ENCODE data around the gene IL10RB.
"Not testable (repeated sequence)": the region's sequence is repeated elsewhere in the genome, so short reads cannot be mapped to it uniquely, and the experiment has no call there.

The IL10RB gene

DNA sequence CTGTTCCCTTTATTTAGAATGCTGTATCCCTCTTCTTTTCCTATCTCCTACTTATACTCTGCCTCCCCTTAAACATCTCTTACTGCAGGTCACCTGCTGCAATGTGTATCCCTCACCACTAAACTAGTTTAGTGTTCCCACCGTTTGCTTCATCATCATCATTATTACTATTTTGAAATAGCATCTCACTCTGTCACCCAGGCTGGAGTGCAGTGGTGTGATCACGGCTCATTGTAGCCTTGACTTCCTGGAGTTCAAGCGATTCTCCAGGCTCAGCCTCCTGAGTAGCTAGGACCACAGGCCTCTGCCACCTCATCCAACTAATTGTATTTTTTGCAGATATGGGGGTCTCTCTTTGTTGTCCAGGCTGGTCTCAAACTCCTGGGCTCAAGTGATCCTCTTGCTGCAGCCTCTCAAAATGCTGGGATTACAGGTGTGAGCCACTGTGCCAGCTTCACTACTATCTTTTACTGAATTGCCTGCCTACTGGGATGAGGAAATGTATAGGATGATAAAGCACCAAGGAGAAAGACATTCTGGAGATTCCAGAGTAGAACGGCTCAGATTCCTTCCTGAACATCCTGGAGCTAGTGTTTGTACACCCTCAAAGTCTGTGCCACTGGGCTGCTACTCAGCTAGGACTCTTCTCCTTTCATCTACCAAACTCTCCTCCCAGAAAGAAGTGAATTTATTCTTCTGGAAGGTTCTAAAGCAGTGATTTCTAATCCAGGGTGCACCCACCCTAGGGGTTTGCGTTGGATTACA, 50.0 kb downstream of the IL10RB start:
- Histone ChIP-seq H3K9me3 (ENCODE audit: insufficient read depth, low read length, severe bottlenecking) (no peaks in the 10 kb centered on the region), H3K4me3 (ENCODE audit: low read depth in 1 of 2, low read length in 2 of 2) (no peak overlapping the region), H2AFZ (ENCODE audit: low read depth, low read length) (no peak overlapping the region), H3K9ac (ENCODE audit: low read depth, low read length) (no peak overlapping the region), H3K79me2 (ENCODE audit: insufficient read depth, low read length) (no peaks in the 10 kb centered on the region), H3K4me2 (ENCODE audit: insufficient read depth, low read length) (no peak overlapping the region), H4K20me1 (ENCODE audit: insufficient read depth, low read length) (no peaks in the 10 kb centered on the region), H3K27me3 (ENCODE audit: insufficient read depth, low read length, poor library complexity) (no peaks in the 10 kb centered on the region), H3K27ac (ENCODE audit: low read length) (no peak overlapping the region), H3K36me3 (ENCODE audit: insufficient read depth, low read length) (no peaks in the 10 kb centered on the region), H3K4me1 (ENCODE audit: insufficient read depth, low read length) (no peaks in the 10 kb centered on the region)
- DNase-seq (no peak), ATAC-seq (ENCODE audit: insufficient read depth, low read depth) (no peak; the same call in 2 of the 3 replicates)
- no peak for TF ChIP-seq EZH2 (IDR thresholded peaks at IDR 0.05; ENCODE audit: borderline replicate concordance, low read depth, low read length, severe bottlenecking)
- TF ChIP-seq, protein P1, sequence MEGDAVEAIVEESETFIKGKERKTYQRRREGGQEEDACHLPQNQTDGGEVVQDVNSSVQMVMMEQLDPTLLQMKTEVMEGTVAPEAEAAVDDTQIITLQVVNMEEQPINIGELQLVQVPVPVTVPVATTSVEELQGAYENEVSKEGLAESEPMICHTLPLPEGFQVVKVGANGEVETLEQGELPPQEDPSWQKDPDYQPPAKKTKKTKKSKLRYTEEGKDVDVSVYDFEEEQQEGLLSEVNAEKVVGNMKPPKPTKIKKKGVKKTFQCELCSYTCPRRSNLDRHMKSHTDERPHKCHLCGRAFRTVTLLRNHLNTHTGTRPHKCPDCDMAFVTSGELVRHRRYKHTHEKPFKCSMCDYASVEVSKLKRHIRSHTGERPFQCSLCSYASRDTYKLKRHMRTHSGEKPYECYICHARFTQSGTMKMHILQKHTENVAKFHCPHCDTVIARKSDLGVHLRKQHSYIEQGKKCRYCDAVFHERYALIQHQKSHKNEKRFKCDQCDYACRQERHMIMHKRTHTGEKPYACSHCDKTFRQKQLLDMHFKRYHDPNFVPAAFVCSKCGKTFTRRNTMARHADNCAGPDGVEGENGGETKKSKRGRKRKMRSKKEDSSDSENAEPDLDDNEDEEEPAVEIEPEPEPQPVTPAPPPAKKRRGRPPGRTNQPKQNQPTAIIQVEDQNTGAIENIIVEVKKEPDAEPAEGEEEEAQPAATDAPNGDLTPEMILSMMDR (IDR thresholded peaks at IDR 0.05; ENCODE audit: borderline replicate concordance, extremely low read depth, low read length, poor library complexity, severe bottlenecking), result no peak

DNA sequence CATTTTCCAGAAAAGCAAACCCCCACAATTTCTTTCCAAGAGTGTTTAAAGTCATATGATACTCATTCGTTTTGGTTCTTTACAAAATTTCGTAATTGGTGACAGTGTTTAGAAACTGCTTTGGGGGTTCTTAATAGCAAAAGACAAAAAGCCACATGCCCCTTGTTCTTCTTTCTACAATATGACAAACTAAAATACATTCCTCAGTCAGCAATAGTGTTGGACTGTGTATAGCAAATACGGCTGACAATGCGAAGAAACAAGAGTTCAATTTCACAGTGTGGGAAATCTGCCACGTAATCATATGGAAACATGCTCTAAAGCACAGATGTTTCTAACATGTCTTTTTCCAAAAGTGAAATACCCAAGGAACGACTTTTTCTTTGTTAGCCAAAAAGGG, 51.0 kb downstream of the IL10RB start:
- no peaks in the 10 kb centered on the region for H3K4me1 ChIP-seq (ENCODE audit: insufficient read depth, low read length)
- ATAC-seq (ENCODE audit: insufficient read depth, low read depth), result no peak
- TF ChIP-seq, protein P1 (IDR thresholded peaks at IDR 0.05; ENCODE audit: borderline replicate concordance, extremely low read depth, low read length, poor library complexity, severe bottlenecking), result no peak
- TF ChIP-seq EZH2 (IDR thresholded peaks at IDR 0.05; ENCODE audit: borderline replicate concordance, low read depth, low read length, severe bottlenecking), result no peak

DNA sequence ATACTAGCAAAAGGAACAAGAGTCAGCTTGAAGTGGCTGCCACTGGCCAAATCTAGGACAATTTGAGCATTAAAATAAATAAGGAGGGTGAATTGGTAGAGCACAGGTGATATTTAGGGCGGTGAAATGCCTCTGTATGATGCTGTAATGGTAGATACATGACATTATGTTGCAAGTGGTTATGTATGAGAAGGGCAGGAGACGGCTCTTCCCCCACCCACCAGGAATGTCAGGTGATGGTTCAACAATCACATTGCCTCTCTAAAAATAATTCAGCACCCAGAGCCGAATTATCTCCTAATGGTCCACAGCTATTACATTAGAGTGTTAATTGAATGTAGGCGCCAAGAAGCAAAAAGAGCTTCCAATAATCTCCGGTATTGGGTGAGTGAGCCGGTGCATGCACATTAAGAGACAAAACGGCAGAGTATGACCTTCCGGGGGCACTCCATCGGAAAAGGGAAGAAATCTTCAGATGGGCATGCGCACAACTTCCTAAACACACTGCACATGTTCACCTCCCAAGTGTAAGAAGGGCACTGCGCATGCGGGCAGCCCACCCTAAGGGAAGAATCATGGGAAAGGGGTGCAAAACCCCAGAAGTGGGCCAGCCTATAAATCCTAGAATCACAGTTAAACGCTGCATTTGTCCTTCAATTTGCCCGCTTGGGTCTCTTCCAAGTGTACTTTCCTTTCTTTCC, 51.8 kb downstream of the IL10RB start:
- H3K4me3 ChIP-seq (ENCODE audit: low read depth in 1 of 2, low read length in 2 of 2), result no peak overlapping the region
- H3K27ac ChIP-seq (ENCODE audit: low read length), result no peak overlapping the region
- H3K79me2 ChIP-seq (ENCODE audit: insufficient read depth, low read length), result no peaks in the 10 kb centered on the region
- ATAC-seq (ENCODE audit: insufficient read depth, low read depth) (no peak), DNase-seq (no peak)
- H3K36me3 ChIP-seq (ENCODE audit: insufficient read depth, low read length), result no peaks in the 10 kb centered on the region
- no peaks in the 10 kb centered on the region for H3K27me3 ChIP-seq (ENCODE audit: insufficient read depth, low read length, poor library complexity)
- no peak for TF ChIP-seq EZH2 (IDR thresholded peaks at IDR 0.05; ENCODE audit: borderline replicate concordance, low read depth, low read length, severe bottlenecking)
- TF ChIP-seq, protein P1 (IDR thresholded peaks at IDR 0.05; ENCODE audit: borderline replicate concordance, extremely low read depth, low read length, poor library complexity, severe bottlenecking), result no peak
- no peak overlapping the region for H3K9ac ChIP-seq (ENCODE audit: low read depth, low read length)
- no peaks in the 10 kb centered on the region for H3K4me1 ChIP-seq (ENCODE audit: insufficient read depth, low read length)
- no peaks in the 10 kb centered on the region for H4K20me1 ChIP-seq (ENCODE audit: insufficient read depth, low read length)
- H3K4me2 ChIP-seq (ENCODE audit: insufficient read depth, low read length), result no peak overlapping the region
- no peak overlapping the region for H2AFZ ChIP-seq (ENCODE audit: low read depth, low read length)
- H3K9me3 ChIP-seq (ENCODE audit: insufficient read depth, low read length, severe bottlenecking), result no peaks in the 10 kb centered on the region

More for the DNA sequence above, 51.0 kb downstream of the IL10RB start:
- Histone ChIP-seq H3K27me3 (ENCODE audit: insufficient read depth, low read length, poor library complexity) (no peaks in the 10 kb centered on the region), H3K9me3 (ENCODE audit: insufficient read depth, low read length, severe bottlenecking) (no peaks in the 10 kb centered on the region), H3K9ac (ENCODE audit: low read depth, low read length) (no peak overlapping the region), H3K36me3 (ENCODE audit: insufficient read depth, low read length) (no peaks in the 10 kb centered on the region), H3K4me3 (ENCODE audit: low read depth in 1 of 2, low read length in 2 of 2) (no peak overlapping the region), H3K79me2 (ENCODE audit: insufficient read depth, low read length) (no peaks in the 10 kb centered on the region), H2AFZ (ENCODE audit: low read depth, low read length) (no peak overlapping the region), H4K20me1 (ENCODE audit: insufficient read depth, low read length) (no peaks in the 10 kb centered on the region), H3K4me2 (ENCODE audit: insufficient read depth, low read length) (no peak overlapping the region), H3K27ac (ENCODE audit: low read length) (no peak overlapping the region)
- no peak for DNase-seq

DNA sequence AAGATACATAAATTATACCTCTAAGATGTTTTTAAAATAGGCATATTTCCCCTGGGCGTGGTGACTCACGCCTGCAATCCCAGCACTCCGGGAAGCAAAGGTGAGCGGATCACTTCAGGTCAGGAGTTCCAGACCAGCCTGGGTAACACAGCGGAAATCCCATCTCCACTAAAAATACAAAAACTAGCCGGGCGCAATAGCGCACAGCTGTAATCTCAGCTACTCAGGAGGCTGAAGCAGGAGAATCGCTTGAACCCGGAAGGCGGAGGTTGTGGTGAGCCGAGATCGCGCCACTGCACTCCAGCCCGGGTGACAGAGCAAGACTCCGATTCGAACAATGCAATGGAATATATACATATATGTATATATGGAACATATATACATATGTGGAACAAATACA, 54.8 kb downstream of the IL10RB start:
- H3K4me1 ChIP-seq (ENCODE audit: insufficient read depth, low read length), result peaks cover 12% of the 10 kb centered on the region
- not testable (repeated sequence) for ATAC-seq (ENCODE audit: insufficient read depth, low read depth); H3K4me2 ChIP-seq (ENCODE audit: insufficient read depth, low read length); H2AFZ ChIP-seq (ENCODE audit: low read depth, low read length); H4K20me1 ChIP-seq (ENCODE audit: insufficient read depth, low read length); H3K4me3 ChIP-seq (ENCODE audit: low read depth in 1 of 2, low read length in 2 of 2); H3K9ac ChIP-seq (ENCODE audit: low read depth, low read length); H3K9me3 ChIP-seq (ENCODE audit: insufficient read depth, low read length, severe bottlenecking); H3K27me3 ChIP-seq (ENCODE audit: insufficient read depth, low read length, poor library complexity); H3K36me3 ChIP-seq (ENCODE audit: insufficient read depth, low read length); DNase-seq; H3K27ac ChIP-seq (ENCODE audit: low read length)
- peaks cover 20% of the 10 kb centered on the region for H3K79me2 ChIP-seq (ENCODE audit: insufficient read depth, low read length)

DNA sequence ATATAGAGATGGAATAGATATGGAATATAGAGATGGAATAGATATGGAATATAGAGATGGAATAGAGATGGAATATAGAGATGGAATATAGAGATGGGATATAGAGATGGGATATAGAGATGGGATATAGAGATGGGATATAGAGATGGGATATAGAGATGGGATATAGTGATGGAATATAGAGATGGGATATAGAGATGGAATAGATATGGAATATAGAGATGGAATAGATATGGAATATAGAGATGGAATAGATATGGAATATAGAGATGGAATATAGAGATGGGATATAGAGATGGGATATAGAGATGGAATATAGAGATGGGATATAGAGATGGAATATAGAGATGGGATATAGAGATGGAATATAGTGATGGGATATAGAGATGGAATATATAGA, 57.4 kb downstream of the IL10RB start:
- Histone ChIP-seq H3K4me2 (ENCODE audit: insufficient read depth, low read length) (peak overlapping the region; percentile 82), H3K4me3 (ENCODE audit: low read depth in 1 of 2, low read length in 2 of 2) (peak overlapping the region; percentile 54 to 83; a peak in 2 of 4 replicates), H3K79me2 (ENCODE audit: insufficient read depth, low read length) (peaks cover 46% of the 10 kb centered on the region), H3K4me1 (ENCODE audit: insufficient read depth, low read length) (peaks cover 34% of the 10 kb centered on the region), H3K36me3 (ENCODE audit: insufficient read depth, low read length) (peaks cover 12% of the 10 kb centered on the region; the same call in 1 of the 2 replicates), H3K9ac (ENCODE audit: low read depth, low read length) (peak overlapping the region; percentile 88)
- H3K9me3 ChIP-seq (ENCODE audit: insufficient read depth, low read length, severe bottlenecking); DNase-seq; H3K27ac ChIP-seq (ENCODE audit: low read length); H4K20me1 ChIP-seq (ENCODE audit: insufficient read depth, low read length); ATAC-seq (ENCODE audit: insufficient read depth, low read depth); H3K27me3 ChIP-seq (ENCODE audit: insufficient read depth, low read length, poor library complexity); H2AFZ ChIP-seq (ENCODE audit: low read depth, low read length): not testable (repeated sequence)

Data from DND-41 (cell line).